Measurements from ENCODE around the gene EML6. TPM values are rescaled to one million over a fixed set of nuclear protein-coding genes. Genes with fewer than 3 reads are reported as not detected.

EML6 gene
- total RNA-seq, 1 donor from 2014 or later, result 0.39 TPM

DNA sequence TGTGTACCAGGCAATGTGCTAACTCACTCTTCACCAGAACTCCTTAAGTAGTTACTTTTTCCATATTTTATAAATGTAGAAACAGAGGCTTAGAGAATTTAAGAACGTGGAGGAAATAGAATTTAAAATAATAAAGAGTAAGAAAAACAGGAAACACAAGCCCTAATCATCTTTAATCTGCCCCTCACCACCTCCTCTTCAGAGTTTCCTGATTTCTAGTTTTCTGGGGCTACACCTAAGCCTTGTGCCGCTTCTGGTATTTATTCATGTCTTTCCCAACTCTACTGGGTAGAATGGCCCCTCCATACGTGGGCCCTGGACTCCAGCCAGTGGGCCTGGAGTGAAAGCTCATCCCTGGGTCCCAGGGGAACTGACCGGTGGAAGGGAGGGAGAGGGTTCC is 241.4 kb downstream of the EML6 start:
- no peak for DNase-seq (ENCODE audit: low spot score)
- Mint-ChIP-seq H3K4me3 (no peak overlapping the region), H3K36me3 (peaks cover 22% of the 10 kb centered on the region), H3K4me1 (peaks cover 24% of the 10 kb centered on the region), H3K9me3 (no peaks in the 10 kb centered on the region), H3K27ac (no peak overlapping the region), H3K27me3 (ENCODE audit: insufficient read depth, low read depth) (no peaks in the 10 kb centered on the region)
- Histone ChIP-seq H3K9ac (no peak overlapping the region), H3K27me3 (no peaks in the 10 kb centered on the region), H3K4me2 (no peak overlapping the region), H3K4me1 (peaks cover 10% of the 10 kb centered on the region), H3K4me3 (no peak overlapping the region), H3F3A (ENCODE audit: low read depth) (peaks cover 11% of the 10 kb centered on the region), H3K9me3 (ENCODE audit: low read depth) (no peaks in the 10 kb centered on the region), H3K79me2 (ENCODE audit: low read depth) (no peaks in the 10 kb centered on the region), H3K27ac (no peak overlapping the region), H2AFZ (replicated peaks) (no peak overlapping the region), H4K20me1 (ENCODE audit: low read depth) (peaks cover 2% of the 10 kb centered on the region), H3K36me3 (no peaks in the 10 kb centered on the region)
- TF ChIP-seq EZH2 (IDR thresholded peaks at IDR 0.05) (no peak), EZH2phosphoT487 (IDR thresholded peaks at IDR 0.05) (no peak)
- TF ChIP-seq, protein P1, sequence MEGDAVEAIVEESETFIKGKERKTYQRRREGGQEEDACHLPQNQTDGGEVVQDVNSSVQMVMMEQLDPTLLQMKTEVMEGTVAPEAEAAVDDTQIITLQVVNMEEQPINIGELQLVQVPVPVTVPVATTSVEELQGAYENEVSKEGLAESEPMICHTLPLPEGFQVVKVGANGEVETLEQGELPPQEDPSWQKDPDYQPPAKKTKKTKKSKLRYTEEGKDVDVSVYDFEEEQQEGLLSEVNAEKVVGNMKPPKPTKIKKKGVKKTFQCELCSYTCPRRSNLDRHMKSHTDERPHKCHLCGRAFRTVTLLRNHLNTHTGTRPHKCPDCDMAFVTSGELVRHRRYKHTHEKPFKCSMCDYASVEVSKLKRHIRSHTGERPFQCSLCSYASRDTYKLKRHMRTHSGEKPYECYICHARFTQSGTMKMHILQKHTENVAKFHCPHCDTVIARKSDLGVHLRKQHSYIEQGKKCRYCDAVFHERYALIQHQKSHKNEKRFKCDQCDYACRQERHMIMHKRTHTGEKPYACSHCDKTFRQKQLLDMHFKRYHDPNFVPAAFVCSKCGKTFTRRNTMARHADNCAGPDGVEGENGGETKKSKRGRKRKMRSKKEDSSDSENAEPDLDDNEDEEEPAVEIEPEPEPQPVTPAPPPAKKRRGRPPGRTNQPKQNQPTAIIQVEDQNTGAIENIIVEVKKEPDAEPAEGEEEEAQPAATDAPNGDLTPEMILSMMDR (IDR thresholded peaks at IDR 0.05), result no peak

DNA sequence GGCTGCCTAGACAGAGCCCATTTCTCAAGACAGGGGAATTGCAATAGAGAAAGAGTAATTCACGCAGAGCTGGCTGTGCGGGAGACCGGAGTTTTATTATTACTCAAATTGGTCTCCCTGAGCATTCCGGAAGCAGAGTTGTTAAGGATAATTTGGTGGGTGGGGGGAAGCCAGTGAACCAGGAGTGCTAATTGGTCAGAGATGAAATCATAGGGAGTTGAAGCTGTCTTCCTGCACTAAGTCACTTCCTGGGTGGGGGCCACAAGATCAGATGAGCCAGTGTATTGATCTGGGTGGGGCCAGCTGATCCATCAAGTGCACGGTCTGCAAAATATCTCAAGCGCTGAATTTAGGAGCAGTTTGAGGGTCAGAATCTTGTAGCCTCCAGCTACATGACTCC is 242.0 kb downstream of the EML6 start:
- no peak overlapping the region for H3K4me3 Mint-ChIP-seq

DNA sequence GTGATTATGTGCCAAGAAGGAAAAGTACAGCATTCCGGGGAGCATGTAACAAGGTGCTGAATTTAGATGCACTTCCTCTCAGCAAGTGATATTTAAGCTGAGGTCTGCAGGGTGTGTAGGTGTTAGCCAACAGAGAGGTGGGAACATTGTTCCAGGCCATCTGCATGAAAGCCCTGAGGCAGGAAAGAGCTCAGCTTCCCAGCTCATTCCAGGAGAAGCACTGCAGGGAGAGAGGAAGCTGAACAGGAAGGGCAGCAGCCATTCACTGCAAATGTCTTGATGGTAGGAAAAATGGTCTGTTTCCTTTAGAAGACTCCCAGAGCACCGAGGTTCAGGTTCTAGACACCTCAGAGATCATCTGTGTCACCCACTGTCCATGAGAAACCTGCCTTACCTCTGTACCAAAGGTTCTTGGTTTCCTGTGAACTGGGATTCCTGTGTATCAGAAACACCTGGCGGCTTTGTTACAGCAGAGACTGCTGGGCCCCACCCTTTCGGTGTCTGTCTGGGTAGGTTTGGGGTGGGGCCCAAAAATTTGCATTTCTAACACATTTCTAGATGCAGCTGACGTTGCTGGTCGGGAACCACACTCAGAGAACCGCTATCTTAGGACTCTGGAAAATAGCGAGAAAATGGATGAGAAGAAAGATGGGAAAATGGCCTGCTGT is 242.8 kb downstream of the EML6 start:
- Histone ChIP-seq H3K79me2 (ENCODE audit: low read depth) (no peaks in the 10 kb centered on the region), H3K27ac (no peak overlapping the region), H2AFZ (replicated peaks) (no peak overlapping the region), H4K20me1 (ENCODE audit: low read depth) (peaks cover 2% of the 10 kb centered on the region), H3K27me3 (no peaks in the 10 kb centered on the region), H3F3A (ENCODE audit: low read depth) (peaks cover 11% of the 10 kb centered on the region), H3K4me2 (no peak overlapping the region), H3K36me3 (no peaks in the 10 kb centered on the region), H3K9me3 (ENCODE audit: low read depth) (no peaks in the 10 kb centered on the region), H3K4me3 (no peak overlapping the region), H3K9ac (no peak overlapping the region), H3K4me1 (peaks cover 10% of the 10 kb centered on the region)
- Mint-ChIP-seq H3K4me3 (no peak overlapping the region), H3K27ac (peak overlapping the region; percentile 19), H3K4me1 (peaks cover 24% of the 10 kb centered on the region), H3K9me3 (no peaks in the 10 kb centered on the region), H3K27me3 (ENCODE audit: insufficient read depth, low read depth) (no peaks in the 10 kb centered on the region), H3K36me3 (peaks cover 32% of the 10 kb centered on the region)
- no peak for DNase-seq (ENCODE audit: low spot score)
- no peak for TF ChIP-seq EZH2 (IDR thresholded peaks at IDR 0.05)
- TF ChIP-seq, protein P1 (IDR thresholded peaks at IDR 0.05), result no peak
- no peak for TF ChIP-seq EZH2phosphoT487 (IDR thresholded peaks at IDR 0.05)

More for the DNA sequence above, 242.0 kb downstream of the EML6 start:
- H3K36me3 Mint-ChIP-seq, result peaks cover 27% of the 10 kb centered on the region
- TF ChIP-seq, protein P1 (IDR thresholded peaks at IDR 0.05), result no peak
- TF ChIP-seq EZH2phosphoT487 (IDR thresholded peaks at IDR 0.05), result no peak
- no peak for TF ChIP-seq EZH2 (IDR thresholded peaks at IDR 0.05)
- Histone ChIP-seq H3K79me2 (ENCODE audit: low read depth) (no peaks in the 10 kb centered on the region), H3F3A (ENCODE audit: low read depth) (peaks cover 11% of the 10 kb centered on the region), H3K4me1 (peaks cover 10% of the 10 kb centered on the region), H3K4me2 (no peak overlapping the region), H3K27ac (no peak overlapping the region), H3K9ac (no peak overlapping the region), H4K20me1 (ENCODE audit: low read depth) (peaks cover 2% of the 10 kb centered on the region), H2AFZ (replicated peaks) (no peak overlapping the region), H3K36me3 (no peaks in the 10 kb centered on the region), H3K9me3 (ENCODE audit: low read depth) (no peaks in the 10 kb centered on the region), H3K4me3 (no peak overlapping the region), H3K27me3 (no peaks in the 10 kb centered on the region)
- DNase-seq (ENCODE audit: low spot score), result no peak
- H3K4me1 Mint-ChIP-seq, result peaks cover 24% of the 10 kb centered on the region
- H3K27me3 Mint-ChIP-seq (ENCODE audit: insufficient read depth, low read depth), result no peaks in the 10 kb centered on the region
- H3K9me3 Mint-ChIP-seq, result no peaks in the 10 kb centered on the region
- H3K27ac Mint-ChIP-seq, result no peak overlapping the region
